ENCODE data around the gene DRAXIN. TPM values are rescaled to one million over a fixed set of nuclear protein-coding genes. Genes with fewer than 3 reads are reported as not detected.

Gene DRAXIN
- under 0.01 TPM in 2 replicates for total RNA-seq

GRCh38 chr1:11691302-11691914 is at the start of gene DRAXIN:
TSS of gene DRAXIN (plus strand) at chr1:11691710. CDS start at chr1:11706259, 14,549 bp downstream.

GRCh38 chr1:11654137-11654938 is 37.2 kb upstream of the DRAXIN start, which contains the start of the genes FBXO2 and FBXO44:
TSS of gene FBXO2 (minus strand) at chr1:11654429. CDS start at chr1:11654340, 89 bp downstream.
TSS of gene FBXO44 (plus strand) at chr1:11654877. CDS start at chr1:11655836, 959 bp downstream.

GRCh38 chr1:11681071-11681771 is 10.3 kb upstream of the DRAXIN start, which contains the start of gene MAD2L2:
TSS of gene MAD2L2 (minus strand) at chr1:11681148. CDS start at chr1:11680601, 547 bp downstream.

GRCh38 chr1:11735854-11736745 is 44.6 kb downstream of the DRAXIN start, which contains the start of gene AGTRAP:
TSS of gene AGTRAP (plus strand) at chr1:11736136. CDS start at chr1:11736209, 73 bp downstream.

GRCh38 chr1:11761988-11762406 is 70.5 kb downstream of the DRAXIN start, which contains the start of gene C1orf167:
TSS of gene C1orf167 (plus strand) at chr1:11762193. CDS start at chr1:11764401, 2,208 bp downstream.

Other genes starting within 250 kb of the DRAXIN start
- 2.0 TPM in 1 of 2 replicates, not detected in the other for gene DISP3, start 212.6 kb upstream of the DRAXIN start, total RNA-seq
- 27.0 and 65.7 TPM in 2 replicates for gene FBXO2, start 37.3 kb upstream of the DRAXIN start, total RNA-seq
- gene FBXO44, start 36.8 kb upstream of the DRAXIN start, total RNA-seq = 7.5 and 17.2 TPM in 2 replicates
- 11.0 and 16.4 TPM in 2 replicates for gene FBXO6, start 27.5 kb upstream of the DRAXIN start, total RNA-seq
- gene MAD2L2, start 10.6 kb upstream of the DRAXIN start, total RNA-seq = 36.7 and 58.8 TPM in 2 replicates
- 55.7 and 72.8 TPM in 2 replicates for gene AGTRAP, start 44.4 kb downstream of the DRAXIN start, total RNA-seq
- gene C1orf167, start 70.5 kb downstream of the DRAXIN start, total RNA-seq = 0.07 TPM in 1 of 2 replicates, not detected in the other
- gene MTHFR, start 114.3 kb downstream of the DRAXIN start, total RNA-seq = 18.8 and 25.1 TPM in 2 replicates
- gene CLCN6, start 114.5 kb downstream of the DRAXIN start, total RNA-seq = 5.5 and 7.4 TPM in 2 replicates
- gene NPPA, start 156.1 kb downstream of the DRAXIN start, total RNA-seq = not detected in 2 replicates
- gene NPPB, start 167.2 kb downstream of the DRAXIN start, total RNA-seq = not detected in 2 replicates
- gene KIAA2013, start 234.7 kb downstream of the DRAXIN start, total RNA-seq = 55.4 and 72.0 TPM in 2 replicates
- gene PLOD1, start 243.0 kb downstream of the DRAXIN start, total RNA-seq = 56.7 and 184 TPM in 2 replicates